Loucy (cell line): ENCODE results near the gene TEX19.

Source experiments
- H2AFZ ChIP-seq: fragments of 200-600 bp; sonication (generic); 2 replicates; pipeline ENCODE4 v1.6.0; 2016; ENCODE audit warnings: antibody characterized with exemption, mild to moderate bottlenecking, low read length, moderate library complexity
- H3F3A ChIP-seq: fragments of 200-600 bp; 2 replicates; pipeline ENCODE4 v1.6.0; 2016; ENCODE audit warnings: antibody characterized with exemption, low read depth, mild to moderate bottlenecking
- H3K27me3 ChIP-seq: fragments of 200-600 bp; sonication (generic); 2 replicates; pipeline ENCODE4 v1.6.1; 2014; ENCODE audit warnings: low read length, mild to moderate bottlenecking; ENCODE audit not compliant: insufficient read depth, poor library complexity, severe bottlenecking
- H3K36me3 ChIP-seq: fragments of 200-600 bp; sonication (generic); 2 replicates; pipeline ENCODE4 v1.6.1; 2016; ENCODE audit warnings: low read length; ENCODE audit not compliant: insufficient read depth
- H3K4me1 ChIP-seq: fragments of 200-600 bp; sonication (generic); 2 replicates; pipeline ENCODE4 v1.5.1; 2014; ENCODE audit warnings: low read length, mild to moderate bottlenecking; ENCODE audit not compliant: insufficient read depth, poor library complexity, severe bottlenecking
- H3K4me2 ChIP-seq: fragments of 200-600 bp; sonication (generic); 2 replicates; pipeline ENCODE4 v1.6.0; 2014; ENCODE audit warnings: antibody characterized with exemption, low read length, low read depth, mild to moderate bottlenecking; ENCODE audit not compliant: poor library complexity, severe bottlenecking
- H3K4me3 ChIP-seq: fragments of 200-600 bp; sonication (generic); 2 replicates; pipeline ENCODE4 v1.5.1; 2014; ENCODE audit warnings: low read length, mild to moderate bottlenecking, mixed read lengths; ENCODE audit not compliant: poor library complexity, severe bottlenecking
- H3K79me2 ChIP-seq: fragments of 200-600 bp; sonication (generic); 2 replicates; pipeline ENCODE4 v1.6.1; 2014; ENCODE audit warnings: low read length; ENCODE audit not compliant: insufficient read depth
- H3K9ac ChIP-seq: fragments of 200-600 bp; sonication (generic); 2 replicates; pipeline ENCODE4 v1.6.0; 2014; ENCODE audit warnings: mild to moderate bottlenecking, low read depth, low read length, moderate library complexity; ENCODE audit not compliant: poor library complexity, severe bottlenecking
- H3K9me2 ChIP-seq: fragments of 200-600 bp; sonication (generic); replicated peaks from 2 replicates; pipeline ENCODE4 v1.6.1; 2016; ENCODE audit warnings: low read depth, low read length, mixed read lengths
- H3K9me3 ChIP-seq: fragments of 200-600 bp; sonication (generic); 2 replicates; pipeline ENCODE4 v1.6.1; 2014; ENCODE audit warnings: mild to moderate bottlenecking, antibody characterized with exemption, low read length, low read depth; ENCODE audit not compliant: insufficient read depth
- H4K20me1 ChIP-seq: fragments of 200-600 bp; sonication (generic); 2 replicates; pipeline ENCODE4 v1.6.0; 2014; ENCODE audit warnings: antibody characterized with exemption, low read length, mild to moderate bottlenecking; ENCODE audit not compliant: insufficient read depth, poor library complexity, severe bottlenecking
- EZH2phosphoT487 ChIP-seq: fragments of 200-600 bp; IDR thresholded peaks from 2 replicates; pipeline ENCODE4 v1.6.1; 2018; ENCODE audit warnings: antibody characterized with exemption, mild to moderate bottlenecking, moderate library complexity, borderline replicate concordance
- TF ChIP-seq, protein P1 (sequence below): fragments of 200-600 bp; sonication (generic); conservative IDR thresholded peaks from 2 replicates; pipeline ENCODE4 v1.5.1; 2014; ENCODE audit warnings: mild to moderate bottlenecking, antibody characterized with exemption, low read length

Gene TEX19

DNA sequence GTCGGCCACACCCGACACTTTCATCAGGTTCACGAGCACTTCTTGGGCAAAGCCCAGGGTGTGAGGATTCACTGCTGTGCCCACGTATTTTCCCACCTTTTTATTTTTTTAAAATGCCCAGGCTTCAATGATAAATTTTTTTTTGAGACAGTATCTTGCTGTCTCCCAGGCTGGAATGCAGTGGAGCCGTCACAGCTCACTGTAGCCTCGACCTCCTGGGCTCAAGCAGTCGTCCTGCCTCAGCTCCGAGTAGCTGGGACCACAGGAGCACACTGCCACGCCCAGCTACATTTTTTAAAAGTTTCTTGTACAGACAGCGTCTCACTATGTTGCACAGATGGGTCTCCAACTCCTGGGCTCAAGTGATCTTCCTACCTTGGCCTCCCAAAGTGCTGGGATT, 30.3 kb downstream of the TEX19 start:
- Histone ChIP-seq H3K36me3 (peaks cover 5% of the 10 kb centered on the region; the same call in 1 of the 2 replicates), H3K4me1 (no peaks in the 10 kb centered on the region), H4K20me1 (no peaks in the 10 kb centered on the region), H3K4me3 (no peak overlapping the region), H3K27me3 (no peaks in the 10 kb centered on the region), H3K79me2 (no peaks in the 10 kb centered on the region), H2AFZ (no peak overlapping the region), H3K9me2 (no peaks in the 10 kb centered on the region), H3K9me3 (no peaks in the 10 kb centered on the region), H3K4me2 (no peak overlapping the region), H3F3A (no peaks in the 10 kb centered on the region), H3K9ac (no peak overlapping the region)
- TF ChIP-seq, protein P1, sequence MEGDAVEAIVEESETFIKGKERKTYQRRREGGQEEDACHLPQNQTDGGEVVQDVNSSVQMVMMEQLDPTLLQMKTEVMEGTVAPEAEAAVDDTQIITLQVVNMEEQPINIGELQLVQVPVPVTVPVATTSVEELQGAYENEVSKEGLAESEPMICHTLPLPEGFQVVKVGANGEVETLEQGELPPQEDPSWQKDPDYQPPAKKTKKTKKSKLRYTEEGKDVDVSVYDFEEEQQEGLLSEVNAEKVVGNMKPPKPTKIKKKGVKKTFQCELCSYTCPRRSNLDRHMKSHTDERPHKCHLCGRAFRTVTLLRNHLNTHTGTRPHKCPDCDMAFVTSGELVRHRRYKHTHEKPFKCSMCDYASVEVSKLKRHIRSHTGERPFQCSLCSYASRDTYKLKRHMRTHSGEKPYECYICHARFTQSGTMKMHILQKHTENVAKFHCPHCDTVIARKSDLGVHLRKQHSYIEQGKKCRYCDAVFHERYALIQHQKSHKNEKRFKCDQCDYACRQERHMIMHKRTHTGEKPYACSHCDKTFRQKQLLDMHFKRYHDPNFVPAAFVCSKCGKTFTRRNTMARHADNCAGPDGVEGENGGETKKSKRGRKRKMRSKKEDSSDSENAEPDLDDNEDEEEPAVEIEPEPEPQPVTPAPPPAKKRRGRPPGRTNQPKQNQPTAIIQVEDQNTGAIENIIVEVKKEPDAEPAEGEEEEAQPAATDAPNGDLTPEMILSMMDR, result no peak
- TF ChIP-seq EZH2phosphoT487, result no peak

- no peak overlapping the region for H3K4me3 ChIP-seq
- no peak overlapping the region for H2AFZ ChIP-seq
- TF ChIP-seq EZH2phosphoT487, result no peak
- TF ChIP-seq, protein P1, result no peak
Observed at GRCh38 chr17:82390015-82390859, 31.2 kb downstream of the TEX19 start.

DNA sequence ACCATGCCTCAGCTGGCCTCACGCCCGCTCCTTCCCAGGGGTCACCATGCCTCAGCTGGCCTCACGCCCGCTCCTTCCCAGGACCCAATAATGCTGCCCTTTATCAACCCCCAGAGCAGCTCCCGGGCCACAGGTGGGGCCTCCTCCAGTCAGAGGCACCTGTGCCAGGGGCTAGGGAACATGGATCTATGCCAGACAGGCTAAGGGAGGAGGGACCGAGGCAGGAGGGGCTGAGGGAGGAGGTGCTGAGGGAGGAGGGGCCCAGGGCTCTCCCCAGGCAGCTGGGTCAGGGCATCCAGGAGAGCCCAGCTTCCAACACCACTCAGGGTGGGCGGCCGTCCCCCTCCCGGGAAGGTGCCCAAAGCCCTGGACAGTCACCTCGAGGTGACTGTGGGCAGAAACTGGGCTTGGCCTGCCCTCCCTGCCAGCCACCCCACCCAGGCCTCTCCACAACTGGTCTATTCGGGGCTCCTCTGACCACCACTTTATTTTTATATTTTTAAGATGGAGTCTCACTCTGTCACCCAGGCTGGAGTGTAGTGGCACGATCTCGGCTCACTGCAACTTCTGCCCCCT, 31.9 kb downstream of the TEX19 start:
- no peaks in the 10 kb centered on the region for H3K4me1 ChIP-seq
- no peak overlapping the region for H3K9ac ChIP-seq
- no peaks in the 10 kb centered on the region for H3F3A ChIP-seq
- TF ChIP-seq, protein P1, result no peak
- no peak for TF ChIP-seq EZH2phosphoT487
- no peak overlapping the region for H2AFZ ChIP-seq
- H3K79me2 ChIP-seq, result no peaks in the 10 kb centered on the region
- H4K20me1 ChIP-seq, result no peaks in the 10 kb centered on the region
- H3K36me3 ChIP-seq, result peaks cover 5% of the 10 kb centered on the region; the same call in 1 of the 2 replicates
- H3K27me3 ChIP-seq, result no peaks in the 10 kb centered on the region
- H3K4me3 ChIP-seq, result no peak overlapping the region
- H3K9me2 ChIP-seq, result no peaks in the 10 kb centered on the region
- H3K9me3 ChIP-seq, result no peaks in the 10 kb centered on the region
- H3K4me2 ChIP-seq, result no peak overlapping the region

More at GRCh38 chr17:82390015-82390859, 31.2 kb downstream of the TEX19 start:
- Histone ChIP-seq H3K9me2 (no peaks in the 10 kb centered on the region), H3K79me2 (no peaks in the 10 kb centered on the region), H3K36me3 (peaks cover 5% of the 10 kb centered on the region; the same call in 1 of the 2 replicates), H3K27me3 (no peaks in the 10 kb centered on the region), H3K9ac (no peak overlapping the region), H3K4me2 (no peak overlapping the region), H3K4me1 (no peaks in the 10 kb centered on the region), H3K9me3 (no peaks in the 10 kb centered on the region), H4K20me1 (no peaks in the 10 kb centered on the region), H3F3A (no peaks in the 10 kb centered on the region)
